ENCODE results near the gene MMP20. TPM values are rescaled to one million over a fixed set of nuclear protein-coding genes. Genes with fewer than 3 reads are reported as not detected.

MMP20 gene
- total RNA-seq, 4 donors from 2014 or later = not detected

GRCh38 chr11:102617466-102618008 is 7.6 kb downstream of the MMP20 start:
- TF ChIP-seq, protein P1, sequence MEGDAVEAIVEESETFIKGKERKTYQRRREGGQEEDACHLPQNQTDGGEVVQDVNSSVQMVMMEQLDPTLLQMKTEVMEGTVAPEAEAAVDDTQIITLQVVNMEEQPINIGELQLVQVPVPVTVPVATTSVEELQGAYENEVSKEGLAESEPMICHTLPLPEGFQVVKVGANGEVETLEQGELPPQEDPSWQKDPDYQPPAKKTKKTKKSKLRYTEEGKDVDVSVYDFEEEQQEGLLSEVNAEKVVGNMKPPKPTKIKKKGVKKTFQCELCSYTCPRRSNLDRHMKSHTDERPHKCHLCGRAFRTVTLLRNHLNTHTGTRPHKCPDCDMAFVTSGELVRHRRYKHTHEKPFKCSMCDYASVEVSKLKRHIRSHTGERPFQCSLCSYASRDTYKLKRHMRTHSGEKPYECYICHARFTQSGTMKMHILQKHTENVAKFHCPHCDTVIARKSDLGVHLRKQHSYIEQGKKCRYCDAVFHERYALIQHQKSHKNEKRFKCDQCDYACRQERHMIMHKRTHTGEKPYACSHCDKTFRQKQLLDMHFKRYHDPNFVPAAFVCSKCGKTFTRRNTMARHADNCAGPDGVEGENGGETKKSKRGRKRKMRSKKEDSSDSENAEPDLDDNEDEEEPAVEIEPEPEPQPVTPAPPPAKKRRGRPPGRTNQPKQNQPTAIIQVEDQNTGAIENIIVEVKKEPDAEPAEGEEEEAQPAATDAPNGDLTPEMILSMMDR (IDR thresholded peaks at IDR 0.05) = no peak
- TF ChIP-seq POLR2AphosphoS5 (IDR thresholded peaks at IDR 0.05) = no peak
- no peak for TF ChIP-seq POLR2A (IDR thresholded peaks at IDR 0.05)
- TF ChIP-seq EP300 (IDR thresholded peaks at IDR 0.05; ENCODE audit: low read depth) = no peak
- in situ Hi-C loops (cut with MboI; ENCODE audit: low pct_ligation_motif_present in 1 of 4, low pct_unique_long_range_greater_than_20kb in 1 of 4, low sequenced_read_pairs in 3 of 4) = no loop called here
- Histone ChIP-seq H3K4me3 (no peak overlapping the region), H3K27me3 (no peaks in the 10 kb centered on the region), H3K4me1 (peaks cover 0 to 4% (median 0%) of the 10 kb centered on the region in 4 donors), H3K9me3 (no peaks in the 10 kb centered on the region), H3K36me3 (no peaks in the 10 kb centered on the region), H3K27ac (no peak overlapping the region)
- 57% methylated on average over 1 of the region's 1 CpG; no CpG with 5 or more reads in 1 of the 2 donors for WGBS, 2 donors (ENCODE audit: low coverage in 1 of 2)
- DNase-seq = no peak
- intact Hi-C loops (cut with DNase I; ENCODE audit: low total_unique reads) = no loop called here

DNA sequence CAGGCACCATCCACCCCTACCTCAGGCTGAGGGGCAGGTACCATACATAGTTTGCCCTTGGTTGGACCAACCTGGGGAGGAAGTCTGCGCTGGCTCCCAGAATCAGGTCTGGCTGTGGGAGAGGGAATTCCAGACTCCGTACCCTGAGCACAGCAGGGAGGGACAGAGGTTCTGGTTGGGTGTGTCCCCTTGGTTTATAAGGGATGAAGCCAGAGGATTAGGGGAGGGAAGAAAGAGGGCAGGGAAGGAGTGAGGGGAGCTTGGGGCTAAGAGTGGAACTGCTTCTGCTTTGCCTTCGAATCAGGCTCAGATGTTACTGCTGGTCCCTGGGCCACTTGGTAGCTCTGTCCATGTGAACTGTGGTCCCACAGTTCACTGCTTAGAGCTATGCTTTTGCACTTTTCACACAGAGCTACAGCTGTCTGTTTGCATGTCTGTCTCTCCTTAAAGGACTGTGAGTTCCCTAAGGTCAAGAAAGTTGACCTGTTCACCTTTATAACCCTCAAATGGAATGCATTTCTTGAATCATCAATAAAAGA is 9.2 kb downstream of the MMP20 start:
- intact Hi-C loops (cut with DNase I; ENCODE audit: low total_unique reads) (no loop called here), in situ Hi-C loops (cut with MboI; ENCODE audit: low pct_ligation_motif_present in 1 of 4, low pct_unique_long_range_greater_than_20kb in 1 of 4, low sequenced_read_pairs in 3 of 4) (no loop called here)
- WGBS, 2 donors (ENCODE audit: low coverage in 1 of 2) = 87% methylated on average over 3 of the region's 3 CpGs; no CpG with 5 or more reads in 1 of the 2 donors
- no peak overlapping the region for H3K27ac ChIP-seq
- H3K4me3 ChIP-seq = no peak overlapping the region
- H3K4me1 ChIP-seq = peaks cover 0 to 4% (median 0%) of the 10 kb centered on the region in 4 donors
- H3K36me3 ChIP-seq = no peaks in the 10 kb centered on the region
- TF ChIP-seq EP300 (IDR thresholded peaks at IDR 0.05; ENCODE audit: low read depth) (no peak), POLR2A (IDR thresholded peaks at IDR 0.05) (no peak), POLR2AphosphoS5 (IDR thresholded peaks at IDR 0.05) (no peak)
- TF ChIP-seq, protein P1 (IDR thresholded peaks at IDR 0.05) = no peak
- no peaks in the 10 kb centered on the region for H3K27me3 ChIP-seq
- no peaks in the 10 kb centered on the region for H3K9me3 ChIP-seq
- no peak for DNase-seq

DNA sequence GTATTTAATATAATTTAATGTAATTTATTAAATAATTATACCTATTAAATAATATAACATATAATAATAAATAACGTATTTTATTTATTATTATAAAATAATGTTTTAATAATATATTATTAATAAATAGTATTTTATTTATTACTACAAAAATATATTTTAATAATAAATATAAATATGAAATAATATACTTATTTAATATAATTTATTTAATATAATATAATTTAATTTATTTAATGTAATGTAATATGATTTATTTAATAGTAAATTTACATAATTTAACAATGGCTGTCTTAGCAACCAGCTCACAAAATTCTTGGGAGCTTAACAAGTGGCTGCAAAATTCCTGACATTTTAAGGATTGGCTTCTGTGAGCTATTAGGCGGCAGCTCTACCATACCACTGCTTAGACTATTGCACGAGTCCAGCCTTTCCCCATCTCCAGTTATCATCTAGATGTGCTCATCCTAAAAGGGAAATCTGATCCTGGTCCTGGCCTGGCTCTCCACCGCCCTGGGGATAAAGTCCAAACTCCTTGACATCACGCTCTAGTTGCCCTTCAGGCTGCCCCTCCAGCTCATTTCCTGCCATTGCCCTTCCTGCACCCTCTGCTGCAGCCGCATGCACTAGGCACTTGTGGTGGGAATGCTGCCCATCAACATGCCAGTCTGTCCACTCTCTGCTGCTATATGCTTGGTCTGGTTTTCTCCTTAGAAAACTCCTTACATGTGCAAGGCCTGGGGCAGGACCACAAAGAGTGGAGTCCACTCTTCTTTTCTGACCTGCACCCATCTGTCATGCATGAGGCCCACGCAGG is 9.8 kb downstream of the MMP20 start:
- DNase-seq = no peak
- H3K27ac ChIP-seq = no peak overlapping the region
- no peaks in the 10 kb centered on the region for H3K36me3 ChIP-seq
- in situ Hi-C loops (cut with MboI; ENCODE audit: low pct_ligation_motif_present in 1 of 4, low pct_unique_long_range_greater_than_20kb in 1 of 4, low sequenced_read_pairs in 3 of 4) (no loop called here), intact Hi-C loops (cut with DNase I; ENCODE audit: low total_unique reads) (no loop called here)
- TF ChIP-seq, protein P1 (IDR thresholded peaks at IDR 0.05) = no peak
- TF ChIP-seq POLR2AphosphoS5 (IDR thresholded peaks at IDR 0.05) = no peak
- no peak for TF ChIP-seq POLR2A (IDR thresholded peaks at IDR 0.05)
- no peak for TF ChIP-seq EP300 (IDR thresholded peaks at IDR 0.05; ENCODE audit: low read depth)
- 82 to 87% methylated on average over 4 to 6 of the region's 7 CpGs for WGBS, 2 donors (ENCODE audit: low coverage in 1 of 2)
- H3K4me1 ChIP-seq = peaks cover 0 to 4% (median 0%) of the 10 kb centered on the region in 4 donors
- no peaks in the 10 kb centered on the region for H3K9me3 ChIP-seq
- no peaks in the 10 kb centered on the region for H3K27me3 ChIP-seq
- H3K4me3 ChIP-seq = no peak overlapping the region

- intact Hi-C loops (cut with DNase I; ENCODE audit: low total_unique reads) (no loop called here), in situ Hi-C loops (cut with MboI; ENCODE audit: low pct_ligation_motif_present in 1 of 4, low pct_unique_long_range_greater_than_20kb in 1 of 4, low sequenced_read_pairs in 3 of 4) (no loop called here)
Measured at GRCh38 chr11:102614485-102614884, 10.6 kb downstream of the MMP20 start.

More at GRCh38 chr11:102614485-102614884, 10.6 kb downstream of the MMP20 start:
- H3K4me3 ChIP-seq = no peak overlapping the region
- WGBS, 2 donors (ENCODE audit: low coverage in 1 of 2) = 71 to 84% methylated on average over 2 of the region's 2 CpGs
- H3K36me3 ChIP-seq = no peaks in the 10 kb centered on the region
- peaks cover 0 to 4% (median 0%) of the 10 kb centered on the region in 4 donors for H3K4me1 ChIP-seq
- H3K27me3 ChIP-seq = no peaks in the 10 kb centered on the region
- DNase-seq = no peak
- no peak for TF ChIP-seq POLR2AphosphoS5 (IDR thresholded peaks at IDR 0.05)
- TF ChIP-seq, protein P1 (IDR thresholded peaks at IDR 0.05) = no peak
- no peak for TF ChIP-seq POLR2A (IDR thresholded peaks at IDR 0.05)
- no peak for TF ChIP-seq EP300 (IDR thresholded peaks at IDR 0.05; ENCODE audit: low read depth)
- H3K9me3 ChIP-seq = no peaks in the 10 kb centered on the region
- H3K27ac ChIP-seq = no peak overlapping the region
